Vagina (tissue), 2 donors: ENCODE data around the gene FAM25A.
"Not testable (repeated sequence)": the region's sequence is repeated elsewhere in the genome, so short reads cannot be mapped to it uniquely, and the experiment has no call there.

Experiments
- CTCF ChIP-seq, 3 experiments: fragments of 450-650 bp in 2 of 3; fragments of 200-600 bp in 1 of 3; sonication (generic) in 1 of 3; IDR thresholded peaks; one replicate each; pipeline ENCODE4 v1.5.1; 2017 to 2019; ENCODE audit warnings: antibody characterized with exemption in 3 of 3, mild to moderate bottlenecking in 2 of 3, moderate library complexity in 2 of 3
- POLR2A ChIP-seq, 2 donors: fragments of 450-650 bp; IDR thresholded peaks; one replicate each; pipeline ENCODE4 v1.6.1; 2017; ENCODE audit warnings: antibody characterized with exemption in 2 of 2, mild to moderate bottlenecking in 2 of 2, moderate library complexity in 2 of 2
- POLR2AphosphoS5 ChIP-seq, 2 donors: sonication (generic); formaldehyde crosslinking; IDR thresholded peaks; one replicate each; pipeline ENCODE4 v1.9.0; 2017; ENCODE audit warnings: antibody characterized with exemption in 2 of 2, mild to moderate bottlenecking in 2 of 2, low read depth in 1 of 2; ENCODE audit not compliant: insufficient read depth in 1 of 2

GRCh38 chr10:87043579-87043978 is 23.5 kb downstream of the FAM25A start:
- TF ChIP-seq CTCF (IDR thresholded peaks at IDR 0.05); POLR2A (IDR thresholded peaks at IDR 0.05); POLR2AphosphoS5 (IDR thresholded peaks at IDR 0.05; ENCODE audit: insufficient read depth in 1 of 2, low read depth in 1 of 2): not testable (repeated sequence)
